Uterus (tissue), 2 donors: ENCODE data around the gene MTF1.
"Not testable (repeated sequence)": the region's sequence is repeated elsewhere in the genome, so short reads cannot be mapped to it uniquely, and the experiment has no call there.

Source experiments
- CTCF ChIP-seq, 4 experiments: fragments of 200-600 bp in 2 of 4; fragments of 450-650 bp in 2 of 4; sonication (generic) in 2 of 4; IDR thresholded peaks; one replicate each; pipeline ENCODE4 v1.5.1; 2016 to 2019; ENCODE audit warnings: antibody characterized with exemption in 4 of 4, mild to moderate bottlenecking in 2 of 4, moderate library complexity in 1 of 4
- POLR2A ChIP-seq, 2 donors: fragments of 450-650 bp; IDR thresholded peaks; one replicate each; pipeline ENCODE4 v1.6.1; 2016; ENCODE audit warnings: antibody characterized with exemption in 2 of 2, mild to moderate bottlenecking in 1 of 2, moderate library complexity in 1 of 2

GRCh38 chr1:37903921-37904320 lies 44.5 kb upstream of the MTF1 start:
- not testable (repeated sequence) for TF ChIP-seq CTCF, POLR2A (IDR thresholded peaks at IDR 0.05)
